ENCODE measurements around the gene CUTA.
"Not testable (repeated sequence)": the region's sequence is repeated elsewhere in the genome, so short reads cannot be mapped to it uniquely, and the experiment has no call there.

CUTA gene

DNA sequence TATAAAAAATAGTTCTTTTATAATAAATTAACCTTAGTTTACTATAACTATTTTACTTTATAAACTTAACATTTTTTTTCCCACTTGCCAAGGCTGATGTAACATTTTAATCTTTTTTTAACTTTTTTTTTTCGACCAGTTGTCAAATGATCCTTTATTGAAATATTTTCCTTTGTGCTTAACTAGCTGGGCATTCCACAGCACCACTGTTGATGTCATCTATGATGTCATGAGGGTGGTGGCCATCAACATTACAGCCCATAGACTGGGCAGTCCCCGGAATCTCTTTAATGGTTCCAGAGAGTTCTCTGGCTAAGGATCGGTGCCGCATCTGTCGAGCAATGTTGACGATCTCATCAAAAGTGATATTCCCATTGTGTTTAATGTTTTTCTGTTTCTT is 18.0 kb downstream of the CUTA start:
- DNase-seq, result not testable (repeated sequence)

DNA sequence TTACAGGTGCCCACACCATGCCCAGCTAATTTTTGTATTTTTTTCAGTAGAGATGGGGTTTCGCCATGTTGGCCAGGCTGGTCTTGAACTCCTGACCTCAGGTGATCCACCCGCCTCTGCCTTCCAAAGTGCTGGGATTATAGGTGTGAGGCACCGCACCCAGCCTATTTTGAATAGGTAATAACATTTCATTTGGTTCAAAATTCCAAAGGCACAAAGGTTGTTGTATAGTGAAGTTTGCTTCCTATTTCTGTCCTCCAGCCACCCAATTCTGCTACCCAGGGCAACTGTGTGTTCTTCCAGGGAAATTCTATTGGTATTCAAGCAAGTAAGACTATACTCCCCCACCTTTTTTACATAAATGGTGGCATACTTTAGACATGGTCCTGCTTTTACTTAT is 19.3 kb downstream of the CUTA start:
- DNase-seq, result not testable (repeated sequence)

DNA sequence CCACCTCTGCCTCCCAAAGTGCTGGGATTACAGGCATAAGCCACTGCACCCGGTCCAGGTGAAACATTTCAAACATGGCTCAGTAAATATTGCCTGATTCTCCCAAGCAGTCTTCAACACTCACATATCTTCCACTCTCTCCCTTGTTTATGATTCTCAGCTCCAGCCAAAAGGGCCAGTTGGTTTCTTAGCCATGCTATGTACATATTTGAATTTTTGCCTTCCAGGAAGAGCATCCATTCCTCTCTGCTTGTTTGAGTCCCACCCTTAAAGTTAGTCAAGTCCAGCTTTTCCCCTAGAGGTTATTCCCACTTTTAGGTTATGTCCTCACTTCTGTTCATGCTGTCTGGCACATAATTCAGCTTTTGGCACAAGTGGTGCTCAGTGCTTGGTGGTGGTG is 20.4 kb downstream of the CUTA start:
- no peak for DNase-seq

DNA sequence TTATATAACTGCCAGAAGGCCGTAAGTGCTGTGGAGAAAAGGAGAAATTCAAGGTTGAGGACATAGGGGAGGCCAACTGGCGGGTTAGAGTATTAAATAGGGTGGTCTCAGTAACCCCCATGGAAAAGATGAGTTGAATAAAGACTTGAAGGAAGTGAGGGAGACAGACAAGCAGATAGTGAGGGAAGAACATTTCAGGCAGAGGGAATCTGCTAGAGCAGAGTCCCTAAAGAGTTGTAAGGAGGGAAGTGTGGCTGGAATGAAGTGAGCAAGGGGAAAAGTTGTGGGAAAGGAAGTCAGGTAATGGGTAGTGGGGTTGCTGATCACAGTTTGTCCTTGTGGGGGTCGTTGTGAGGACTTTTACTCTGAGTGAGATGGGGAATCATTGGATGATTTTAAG is 24.9 kb downstream of the CUTA start:
- no peak for DNase-seq

DNA sequence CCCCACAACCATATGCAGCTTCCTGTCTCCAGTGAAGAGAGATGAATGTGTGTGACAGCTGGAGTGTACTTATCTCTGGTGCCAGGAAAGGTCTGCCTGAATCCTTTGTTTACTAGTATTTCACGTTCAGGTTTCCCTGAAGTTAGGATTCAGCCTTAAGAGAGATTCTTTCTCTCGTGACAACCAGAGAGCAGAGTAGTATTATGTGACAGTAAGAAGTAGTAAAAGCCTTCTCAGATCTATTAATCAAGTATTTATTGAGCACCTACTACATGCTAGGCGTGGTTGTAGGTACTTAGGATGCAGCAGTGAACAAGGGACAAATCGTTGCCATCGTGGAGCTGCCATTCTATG is 25.3 kb downstream of the CUTA start:
- no peak for DNase-seq

DNA sequence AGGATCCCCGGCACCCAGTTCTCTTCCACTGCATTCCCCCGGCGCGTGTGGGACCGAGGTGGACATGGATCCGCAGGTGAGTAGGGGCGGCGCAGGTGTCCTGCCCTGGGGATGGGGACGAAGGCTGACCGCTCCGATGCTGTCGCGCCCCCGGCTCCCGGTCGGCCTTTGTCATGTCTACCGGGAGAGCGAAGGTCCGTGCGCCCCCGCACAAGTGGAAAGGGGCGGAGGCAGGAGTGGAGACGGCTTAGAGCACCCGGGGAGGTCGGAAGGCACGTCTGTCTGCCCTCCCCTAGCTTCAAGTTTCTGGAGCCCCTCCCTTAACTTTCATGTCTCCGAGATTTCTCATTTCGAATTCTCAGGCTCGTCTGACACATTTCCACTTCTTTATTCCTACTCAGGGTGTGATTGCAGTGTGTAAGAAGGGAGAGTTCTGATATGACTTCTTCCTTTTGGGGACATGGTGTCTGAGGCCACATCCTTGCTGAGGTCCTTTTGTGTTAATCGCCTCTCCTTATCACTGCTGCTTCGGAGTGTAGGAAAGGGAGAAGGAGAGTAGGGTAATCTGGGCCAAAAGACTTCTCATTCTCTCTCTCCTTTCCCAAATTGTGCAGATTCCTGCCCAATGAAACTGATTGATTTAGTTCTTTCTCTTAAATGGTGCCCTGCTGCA is 25.8 kb downstream of the CUTA start:
- DNase-seq, result no peak

DNA sequence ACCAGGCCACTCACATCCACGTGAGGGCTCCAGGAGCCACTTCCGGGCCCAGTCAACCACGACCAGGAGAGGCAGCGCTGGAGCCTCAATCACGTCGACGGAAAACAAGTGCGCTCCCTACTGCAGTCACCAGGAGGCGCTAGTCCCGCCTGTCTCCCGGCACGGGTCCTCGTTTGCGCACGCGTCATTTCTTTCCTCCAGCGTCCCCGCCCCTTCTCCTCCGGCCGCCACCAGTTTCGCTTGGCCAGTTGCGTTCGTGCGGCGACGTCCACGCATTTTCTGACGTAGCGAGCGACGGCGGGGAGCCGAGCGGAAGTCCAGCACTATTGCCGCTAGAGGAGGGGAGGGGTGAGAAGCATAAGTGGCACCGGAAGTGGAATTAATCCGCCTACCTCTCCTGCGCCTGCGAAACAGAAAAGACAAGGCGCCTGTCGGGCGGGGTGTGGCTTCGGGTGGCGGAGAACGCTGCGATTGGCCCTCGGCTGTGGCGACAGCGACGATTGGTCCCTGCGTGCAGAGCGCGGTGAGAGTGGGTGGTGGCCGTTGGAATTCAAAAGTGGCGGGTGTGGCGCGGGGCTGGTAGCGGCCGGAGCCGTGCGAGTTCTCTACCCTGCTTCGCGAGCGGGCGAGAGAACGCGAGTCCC is 26.5 kb downstream of the CUTA start, which contains the start of gene KIFC1:
TSS of gene KIFC1 (plus strand) at position 546 of the 644 bp plus-strand sequence. CDS start 163 bp downstream, outside the sequence.
- DNase-seq, result peak; percentile 99

DNA sequence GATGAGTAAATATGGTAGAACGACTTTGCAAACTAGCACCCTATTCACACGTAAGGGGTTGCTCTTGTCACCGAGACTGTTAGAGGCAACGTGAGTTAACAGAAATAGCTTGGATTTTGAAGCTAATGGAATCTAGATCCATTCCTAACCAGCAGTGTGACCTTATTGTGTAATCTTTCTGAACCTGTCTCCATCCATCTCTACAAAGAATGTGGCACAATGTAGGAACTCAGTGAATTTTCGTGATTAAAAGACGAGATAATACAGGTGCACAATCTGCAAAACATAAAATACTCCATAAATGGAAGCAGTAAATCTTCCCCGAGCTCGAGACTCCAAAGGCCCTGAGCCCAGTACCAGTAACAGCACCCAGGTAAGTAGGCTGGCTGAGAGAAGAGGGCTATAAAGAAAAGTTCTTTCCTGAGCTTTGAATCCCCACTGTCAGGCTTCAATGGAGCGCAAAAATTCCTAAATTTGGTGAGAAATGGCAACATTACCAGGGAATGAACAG is 27.1 kb downstream of the CUTA start:
- DNase-seq, result no peak

DNA sequence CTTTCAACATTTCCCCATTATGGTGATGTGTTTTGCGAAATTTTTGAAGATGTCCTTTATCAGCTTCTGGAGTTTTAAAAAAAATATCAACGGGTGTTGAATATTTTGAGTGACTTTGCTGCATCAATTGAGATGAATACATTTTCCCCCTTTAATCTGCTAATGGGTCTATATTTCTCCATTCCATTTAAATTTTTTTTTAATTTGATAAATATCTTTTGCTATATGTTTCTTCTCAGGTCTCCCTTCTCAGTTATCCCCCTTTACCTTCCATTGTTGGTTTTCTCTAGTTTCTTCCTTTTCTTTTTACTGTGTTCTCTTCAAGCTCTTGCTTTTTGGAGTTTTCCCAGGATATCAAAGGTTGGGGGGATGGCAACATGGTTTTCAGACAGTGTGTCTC is 27.7 kb downstream of the CUTA start:
- no peak for DNase-seq

DNA sequence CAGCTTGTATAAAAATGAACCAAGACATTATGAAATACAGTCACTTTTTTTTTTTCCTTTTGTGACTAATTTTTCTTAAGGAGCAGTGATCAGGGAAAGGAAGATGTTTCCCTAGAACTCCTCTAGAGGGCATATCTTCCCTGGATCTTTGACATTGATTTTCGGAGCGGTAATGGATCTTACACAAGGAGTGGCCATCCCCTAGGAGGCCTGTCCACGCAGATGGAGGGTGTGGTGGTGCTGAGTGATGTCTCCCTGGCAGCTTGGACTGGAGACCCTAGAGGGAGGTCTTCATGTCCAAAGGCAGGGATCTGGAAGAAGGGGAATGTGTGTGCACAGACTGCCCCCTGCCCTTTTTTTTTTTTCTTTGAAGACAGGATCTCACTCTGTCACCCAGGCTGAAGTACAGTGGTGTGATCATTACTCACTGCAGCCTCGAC is 33.3 kb downstream of the CUTA start:
- no peak for DNase-seq

DNA sequence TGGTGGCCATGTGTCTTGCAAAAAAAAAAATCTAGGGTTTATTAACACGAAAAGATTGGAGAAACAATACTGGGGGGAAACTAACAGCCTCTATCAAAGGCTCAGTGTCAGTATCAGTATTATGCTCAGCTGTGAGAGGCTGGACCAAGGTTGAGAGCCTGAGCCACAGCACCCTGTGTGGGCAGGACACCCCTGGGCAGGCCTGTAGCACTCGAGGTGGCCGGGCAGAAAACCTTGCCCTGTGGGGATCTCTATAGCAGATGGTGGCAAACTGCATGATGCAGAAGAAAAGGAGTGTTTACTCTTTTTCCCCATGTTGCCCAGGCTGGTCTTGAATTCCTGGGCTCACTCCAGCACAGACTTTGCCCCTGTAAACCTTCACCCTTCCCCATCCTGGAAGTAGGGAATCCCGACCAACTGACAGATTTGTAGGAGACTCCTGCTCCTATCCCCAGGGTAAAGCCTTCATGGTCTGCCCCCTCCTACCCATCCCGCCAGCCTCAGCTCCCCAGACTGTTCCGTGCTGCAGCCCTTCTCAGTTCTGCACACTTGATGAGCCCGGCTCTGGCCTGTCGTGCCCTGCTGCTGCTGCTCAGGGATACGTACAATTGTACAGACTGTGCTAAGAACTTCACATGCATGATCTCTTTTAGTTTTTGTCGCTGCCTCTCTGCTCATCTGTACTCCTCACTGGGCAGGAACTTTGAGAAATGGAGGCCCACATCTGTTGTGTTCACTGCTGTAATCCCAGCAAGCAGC is 34.3 kb downstream of the CUTA start:
- no peak for DNase-seq

DNA sequence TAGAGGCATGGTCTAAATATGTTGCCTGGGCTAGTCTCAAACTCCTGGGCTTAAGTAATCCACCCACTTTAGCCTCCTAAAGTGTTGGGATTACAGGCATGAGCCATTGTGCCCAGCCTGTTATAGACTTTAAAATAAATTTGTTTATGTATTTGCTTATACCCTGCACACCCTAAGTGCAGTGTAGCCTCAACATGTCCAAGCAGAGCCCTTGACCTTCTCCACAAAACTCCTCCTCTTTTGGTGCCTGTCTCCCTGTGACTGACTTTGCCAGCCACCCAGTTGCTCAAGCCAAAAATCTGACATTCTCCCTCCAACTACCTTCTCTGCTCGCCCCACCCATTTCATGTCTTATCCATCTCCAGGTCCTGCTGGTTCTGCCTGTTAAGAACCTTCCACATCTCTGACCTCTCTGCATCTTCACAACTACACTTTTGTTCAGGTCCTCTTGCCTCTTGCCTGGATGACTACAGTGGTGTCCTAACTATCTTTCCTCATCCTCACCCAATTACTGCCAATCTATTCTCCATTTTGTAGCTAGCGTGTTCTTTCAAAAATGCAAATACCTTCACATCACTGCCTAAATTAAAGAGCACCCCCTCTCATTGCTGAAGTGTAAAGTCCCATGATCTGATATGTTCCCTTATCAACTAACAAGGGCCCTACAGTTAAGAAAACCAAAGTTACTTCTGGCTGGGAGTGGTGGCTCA is 37.5 kb downstream of the CUTA start:
- DNase-seq, result no peak

DNA sequence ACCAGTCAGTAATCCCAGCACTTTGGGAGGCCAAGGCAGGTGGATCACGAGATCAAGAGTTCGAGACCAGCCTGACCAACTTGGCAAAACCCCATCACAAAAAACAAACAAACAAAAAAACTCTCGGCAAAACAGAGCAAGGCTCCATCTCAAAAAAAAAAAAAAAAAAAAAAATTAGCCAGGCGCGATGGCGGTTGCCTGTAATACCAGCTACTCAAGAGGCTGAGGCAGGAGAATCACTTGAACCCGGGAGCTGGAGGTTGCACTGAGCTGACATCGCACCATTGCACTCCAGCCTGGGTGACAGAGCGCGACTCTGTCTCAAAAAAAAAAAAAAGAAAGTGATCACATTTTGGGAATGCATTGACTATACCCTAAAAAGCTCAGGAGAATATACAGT is 38.7 kb downstream of the CUTA start:
- DNase-seq, result not testable (repeated sequence)

DNA sequence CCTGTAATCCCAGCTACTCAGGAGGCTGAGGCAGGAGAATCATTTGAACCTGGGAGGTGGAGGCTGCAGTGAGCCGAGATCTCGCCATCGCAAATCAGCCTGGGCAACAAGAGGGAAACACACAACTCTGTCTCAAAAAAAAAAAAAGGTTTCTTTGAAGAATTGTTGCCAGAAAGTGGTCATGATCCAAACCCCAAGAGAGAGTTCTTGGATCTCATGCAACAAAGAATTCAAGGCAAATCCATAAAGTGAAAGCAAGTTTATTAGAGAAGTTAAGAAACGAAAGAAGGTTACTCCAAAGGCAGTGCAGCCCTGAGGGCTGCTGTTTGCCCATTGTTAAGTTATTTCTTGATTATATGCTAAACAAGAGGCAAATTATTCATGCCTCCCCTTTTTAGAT is 40.7 kb downstream of the CUTA start:
- no peak for DNase-seq

DNA sequence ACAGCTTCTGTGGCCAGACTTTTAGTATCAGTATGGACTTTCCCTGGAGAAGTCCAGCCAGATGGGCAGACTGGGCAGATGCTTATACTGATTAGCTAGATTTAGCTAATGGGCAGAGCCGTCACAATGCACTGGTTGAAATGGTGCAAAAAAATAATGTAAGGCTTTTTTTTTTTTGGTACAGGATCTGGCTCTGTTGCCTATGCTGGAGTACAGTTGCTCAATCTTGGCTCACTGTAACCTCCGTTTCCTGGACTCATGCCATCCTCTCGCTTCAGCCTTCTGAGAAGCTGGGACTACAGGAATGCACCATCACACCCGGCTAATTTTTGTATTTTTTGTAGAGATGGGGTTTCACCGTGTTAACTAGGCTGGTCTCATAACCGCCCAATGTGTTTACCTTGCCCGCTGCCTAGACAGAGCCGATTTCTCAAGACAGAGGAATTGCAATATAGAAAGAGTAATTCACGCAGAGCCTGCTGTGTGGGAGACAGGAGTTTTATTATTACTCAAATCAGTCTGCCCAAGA is 42.7 kb downstream of the CUTA start:
- no peak for DNase-seq

DNA sequence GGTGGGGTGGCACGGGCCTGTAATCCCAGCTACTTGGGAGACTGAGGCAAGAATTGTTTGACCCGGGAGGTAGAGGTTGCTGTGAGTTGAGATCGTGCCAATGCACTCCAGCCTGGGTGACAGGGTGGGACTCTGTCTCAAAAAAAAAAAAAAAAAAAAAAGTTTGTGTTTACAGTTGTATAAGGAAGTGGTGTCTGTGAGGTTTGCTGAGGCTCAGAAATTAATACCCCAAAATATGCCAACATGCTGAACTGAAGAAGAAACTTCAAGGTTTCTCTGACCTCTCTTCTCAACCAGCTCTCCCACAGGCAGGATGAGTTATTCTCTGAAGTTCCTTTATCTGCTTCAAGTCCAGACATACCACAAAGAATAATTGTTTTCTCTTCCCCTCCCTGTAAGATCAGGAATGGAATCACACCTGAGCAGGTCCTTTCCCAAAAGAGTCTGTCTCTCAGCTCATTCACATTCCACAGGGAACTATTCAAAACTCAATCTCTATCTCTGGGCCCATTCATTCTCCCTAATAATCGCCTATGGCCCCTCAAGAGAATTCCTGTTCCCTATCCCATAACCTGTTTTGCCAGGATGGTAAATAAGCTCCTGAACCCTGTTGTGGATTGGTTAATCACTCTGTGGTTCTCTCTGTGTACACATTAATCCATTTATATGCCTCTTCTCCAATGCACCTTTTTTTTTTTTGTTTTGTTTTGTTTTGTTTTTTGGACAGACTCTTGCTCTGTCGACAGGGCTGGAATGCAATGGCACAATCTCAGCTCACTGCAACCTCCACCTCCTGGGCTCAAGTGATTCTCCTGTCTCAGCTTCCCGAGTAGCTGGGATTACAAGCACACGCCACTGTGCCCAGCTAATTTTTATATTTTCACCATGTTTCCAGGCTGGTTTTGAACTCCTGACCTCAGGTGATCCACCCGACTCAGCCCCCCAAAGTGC is 43.7 kb downstream of the CUTA start:
- DNase-seq, result no peak

DNA sequence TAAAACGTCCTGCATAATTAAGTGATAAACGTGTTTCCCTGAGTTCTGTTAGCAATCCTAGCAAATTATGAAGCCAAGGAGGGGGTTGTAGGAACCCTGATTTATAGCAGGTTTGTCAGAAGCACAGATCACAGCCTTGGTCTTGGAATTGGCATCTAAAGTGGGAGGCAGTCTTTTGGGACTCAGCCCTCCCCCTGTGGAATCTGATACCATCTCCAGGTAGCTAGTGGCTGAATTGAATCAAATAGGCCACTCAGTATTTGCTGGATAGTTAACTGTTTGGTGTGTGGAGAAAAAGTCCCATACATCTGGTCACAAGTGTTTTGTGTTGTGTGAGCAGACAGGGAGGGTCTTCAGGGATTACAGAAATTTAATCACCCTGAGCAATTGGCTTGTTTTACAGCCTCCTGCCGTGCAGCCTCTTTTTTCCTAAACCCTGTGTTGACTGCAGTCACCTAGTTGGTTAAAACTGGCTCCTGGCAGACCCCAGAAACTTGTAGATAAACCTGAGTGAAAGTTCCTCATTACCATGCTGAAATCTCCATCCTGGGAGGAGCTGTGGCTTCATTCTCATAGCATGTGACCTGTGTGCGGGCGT is 45.3 kb downstream of the CUTA start:
- DNase-seq, result no peak

DNA sequence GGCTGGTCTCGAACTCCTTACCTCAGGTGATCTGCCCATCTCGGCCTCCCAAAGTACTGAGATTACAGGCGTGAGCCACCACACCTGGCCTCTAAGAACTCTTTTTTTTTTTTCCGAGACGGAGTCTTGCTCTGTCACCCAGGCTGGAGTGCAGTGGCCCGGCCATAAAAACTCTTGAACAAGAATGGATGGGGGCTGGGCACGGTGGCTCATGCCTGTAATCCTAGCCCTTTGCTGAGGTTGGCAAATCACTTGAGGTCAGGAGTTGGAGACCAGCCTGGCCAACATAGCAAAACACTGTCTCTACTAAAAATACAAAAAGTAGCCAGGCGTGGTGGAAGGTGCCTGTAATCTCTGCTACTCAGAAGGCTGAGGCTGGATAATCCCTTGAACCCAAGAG is 46.0 kb downstream of the CUTA start:
- DNase-seq, result not testable (repeated sequence)

DNA sequence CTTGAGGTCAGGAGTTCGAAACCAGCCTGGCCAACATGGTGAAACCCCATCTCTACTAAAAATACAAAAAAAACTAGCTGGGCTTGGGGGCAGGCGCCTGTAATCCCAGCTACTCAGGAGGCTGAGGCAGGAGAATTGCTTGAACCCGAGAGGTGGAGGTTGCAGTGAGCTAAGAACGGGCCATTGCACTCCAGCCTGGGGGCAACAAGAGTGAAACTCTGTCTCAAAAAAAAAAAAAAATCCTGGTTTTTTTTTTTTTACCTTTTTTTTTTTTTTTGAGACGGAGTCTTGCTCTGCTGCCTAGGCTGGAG is 50.2 kb downstream of the CUTA start:
- DNase-seq, result not testable (repeated sequence)

DNA sequence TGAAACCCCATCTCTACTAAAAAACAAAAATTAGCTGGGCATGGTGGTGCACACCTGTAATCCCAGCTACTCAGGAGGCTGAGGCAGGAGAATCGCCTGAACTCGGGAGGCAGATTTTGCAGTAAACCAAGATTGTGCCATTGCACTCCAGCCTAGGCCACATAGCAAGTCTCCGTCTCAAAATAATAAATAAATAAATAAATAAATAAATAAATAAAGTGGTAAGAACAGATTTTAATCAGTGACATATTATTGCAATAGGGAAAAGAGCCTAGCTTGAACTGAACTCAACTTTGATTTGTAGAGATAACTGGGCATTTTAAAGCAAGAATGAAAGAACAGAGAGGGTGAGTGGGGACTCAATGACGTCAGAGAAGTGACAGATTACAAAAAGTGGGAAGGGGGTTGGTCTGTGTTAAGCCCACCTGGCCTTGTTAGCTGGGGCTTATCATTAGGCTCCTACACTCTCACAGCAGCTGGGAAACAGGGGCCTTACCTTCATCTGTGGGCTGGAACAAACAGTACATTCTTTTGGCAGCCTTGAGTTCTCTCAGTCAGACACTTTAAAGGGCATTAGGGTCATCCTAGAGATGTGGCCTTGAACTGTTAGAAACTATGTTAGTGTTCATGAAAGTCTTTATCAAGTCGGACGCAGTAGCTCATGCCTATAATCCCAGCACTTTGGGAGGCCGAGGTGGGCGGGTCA is 50.7 kb downstream of the CUTA start:
- no peak for DNase-seq
